Gastroesophageal sphincter (tissue), 4 donors: ENCODE measurements around the gene MAP3K20. TPM values are rescaled to one million over a fixed set of nuclear protein-coding genes. Genes with fewer than 3 reads are reported as not detected.

Experiments used
- ATAC-seq: fragments of 150-250 bp; one replicate; pipeline ENCODE4 v1.9.1; 2016; ENCODE audit warnings: mild to moderate bottlenecking, moderate library complexity
- H3K27ac ChIP-seq, 4 donors: fragments of 200-600 bp; sonication (generic) in 3 of 4; 1 replicate in 3 of 4; 2 replicates in 1 of 4; pipeline ENCODE4 v1.5.1; 2016 to 2019
- H3K27me3 ChIP-seq: fragments of 200-600 bp; sonication (generic); one replicate; pipeline ENCODE4 v1.5.1; 2019
- H3K36me3 ChIP-seq, 2 donors: fragments of 200-600 bp; sonication (generic); one replicate each; pipeline ENCODE4 v1.5.1; 2019; ENCODE audit warnings: control low read depth in 1 of 2
- H3K4me1 ChIP-seq, 3 donors: fragments of 200-600 bp; sonication (generic); 1 replicate in 2 of 3; 2 replicates in 1 of 3; pipeline ENCODE4 v1.5.1; 2016 to 2019; ENCODE audit warnings: control low read depth in 2 of 3
- H3K4me3 ChIP-seq, 2 donors: fragments of 200-600 bp; sonication (generic); one replicate each; pipeline ENCODE4 v1.5.1; 2019; ENCODE audit warnings: mild to moderate bottlenecking in 1 of 2, moderate library complexity in 1 of 2
- H3K9me3 ChIP-seq, 3 donors: fragments of 200-600 bp; sonication (generic); one replicate each; pipeline ENCODE4 v1.5.1; 2017 to 2019; ENCODE audit warnings: control low read depth in 2 of 3
- CTCF ChIP-seq, 4 experiments: fragments of 200-600 bp in 2 of 4; fragments of 450-650 bp in 2 of 4; sonication (generic) in 1 of 4; IDR thresholded peaks; one replicate each; pipeline ENCODE4 v1.5.1; 2017 to 2019; ENCODE audit warnings: antibody characterized with exemption in 4 of 4, mild to moderate bottlenecking in 2 of 4, moderate library complexity in 2 of 4
- EP300 ChIP-seq: sonication (generic); formaldehyde crosslinking; IDR thresholded peaks from one replicate; pipeline ENCODE4 v1.6.1; 2017; ENCODE audit warnings: antibody characterized with exemption, mild to moderate bottlenecking
- POLR2A ChIP-seq, 2 donors: fragments of 450-650 bp; IDR thresholded peaks; one replicate each; pipeline ENCODE4 v1.6.1; 2017; ENCODE audit warnings: antibody characterized with exemption in 2 of 2, mild to moderate bottlenecking in 2 of 2, moderate library complexity in 1 of 2
- POLR2AphosphoS5 ChIP-seq: sonication (generic); formaldehyde crosslinking; IDR thresholded peaks from one replicate; pipeline ENCODE4 v1.6.1; 2017; ENCODE audit warnings: antibody characterized with exemption
- WGBS, 2 donors: methylation state at CpG; one replicate each; pipeline ENCODE4 v1.1.5; 2018; ENCODE audit warnings: low coverage in 1 of 2; 5-methylcytosine and 5-hydroxymethylcytosine counted together
- total RNA-seq, 4 donors: library from RNA; depleted of rRNA; stranded (reverse); fragments of >200 nt; gene quantifications; one replicate each; pipeline ENCODE4 v1.1.0, GENCODE V29; 2016

The MAP3K20 gene
- total RNA-seq, 4 donors from 2014 or later = 318 to 496 (median 327) TPM

- peaks cover 23 to 86% (median 35%) of the 10 kb centered on the region in 3 donors for H3K4me1 ChIP-seq
- no peak for ATAC-seq
These were observed 121.0 kb downstream of the MAP3K20 start for GRCh38 chr2:173196638-173197037.

GRCh38 chr2:173198327-173198726 lies 122.7 kb downstream of the MAP3K20 start:
- Histone ChIP-seq H3K36me3 (peaks cover 0 to 16% of the 10 kb centered on the region in 2 donors), H3K27ac (peak overlapping the region in 3 of 4 donors; percentile 51 to 82 (median 56)), H3K4me1 (peaks cover 17 to 86% (median 31%) of the 10 kb centered on the region in 3 donors), H3K9me3 (no peaks in the 10 kb centered on the region), H3K27me3 (no peaks in the 10 kb centered on the region), H3K4me3 (no peak overlapping the region)
- ATAC-seq = no peak
- 93 to 94% methylated on average over 3 to 7 of the region's 7 CpGs for WGBS, 2 donors
- peak in 1 of 4 experiments; percentile 13 for TF ChIP-seq CTCF (IDR thresholded peaks at IDR 0.05)
- no peak for TF ChIP-seq POLR2AphosphoS5

More at GRCh38 chr2:173196638-173197037, 121.0 kb downstream of the MAP3K20 start:
- Histone ChIP-seq H3K27me3 (no peaks in the 10 kb centered on the region), H3K36me3 (peaks cover 0 to 16% of the 10 kb centered on the region in 2 donors), H3K27ac (peak overlapping the region; percentile 78 to 92 (median 81)), H3K4me3 (no peak overlapping the region), H3K9me3 (no peaks in the 10 kb centered on the region)
- WGBS, 2 donors = 81 to 82% methylated on average over 4 of the region's 4 CpGs
- TF ChIP-seq CTCF (IDR thresholded peaks at IDR 0.05) = no peak
- TF ChIP-seq EP300 = no peak
- no peak for TF ChIP-seq POLR2A (IDR thresholded peaks at IDR 0.05)
- TF ChIP-seq POLR2AphosphoS5 = no peak

- ATAC-seq = peak; percentile 59
These were observed 123.6 kb downstream of the MAP3K20 start for GRCh38 chr2:173199294-173199693.

GRCh38 chr2:173202570-173202969 lies 126.9 kb downstream of the MAP3K20 start:
- Histone ChIP-seq H3K9me3 (no peaks in the 10 kb centered on the region), H3K27me3 (no peaks in the 10 kb centered on the region), H3K4me3 (no peak overlapping the region), H3K4me1 (peaks cover 16 to 78% (median 36%) of the 10 kb centered on the region in 3 donors), H3K27ac (peak overlapping the region; percentile 74 to 82 (median 80)), H3K36me3 (peaks cover 0 to 16% of the 10 kb centered on the region in 2 donors)
- no peak for ATAC-seq
- TF ChIP-seq CTCF (IDR thresholded peaks at IDR 0.05) (no peak), POLR2AphosphoS5 (no peak), POLR2A (IDR thresholded peaks at IDR 0.05) (no peak), EP300 (no peak)
- 32 to 34% methylated on average over 2 of the region's 2 CpGs for WGBS, 2 donors

More at GRCh38 chr2:173199294-173199693, 123.6 kb downstream of the MAP3K20 start:
- H3K27me3 ChIP-seq = no peaks in the 10 kb centered on the region
- H3K27ac ChIP-seq = peak overlapping the region; percentile 50 to 82 (median 54)
- no peaks in the 10 kb centered on the region for H3K9me3 ChIP-seq
- 12 to 25% methylated on average over 1 of the region's 1 CpG for WGBS, 2 donors
- TF ChIP-seq CTCF (IDR thresholded peaks at IDR 0.05) (no peak), POLR2A (IDR thresholded peaks at IDR 0.05) (no peak), POLR2AphosphoS5 (peak; percentile 62)
- H3K4me3 ChIP-seq = no peak overlapping the region
- peaks cover 13 to 86% (median 26%) of the 10 kb centered on the region in 3 donors for H3K4me1 ChIP-seq
- peaks cover 0 to 16% of the 10 kb centered on the region in 2 donors for H3K36me3 ChIP-seq

- 25 to 38% methylated on average over 2 of the region's 2 CpGs for WGBS, 2 donors
- H3K27ac ChIP-seq = peak overlapping the region; percentile 79 to 87 (median 81)
- peaks cover 16 to 88% (median 36%) of the 10 kb centered on the region in 3 donors for H3K4me1 ChIP-seq
- H3K9me3 ChIP-seq = no peaks in the 10 kb centered on the region
- no peaks in the 10 kb centered on the region for H3K27me3 ChIP-seq
- no peak for ATAC-seq
- H3K36me3 ChIP-seq = no peaks in the 10 kb centered on the region
- H3K4me3 ChIP-seq = no peak overlapping the region
- TF ChIP-seq POLR2AphosphoS5 = no peak
- no peak for TF ChIP-seq CTCF (IDR thresholded peaks at IDR 0.05)
- no peak for TF ChIP-seq POLR2A (IDR thresholded peaks at IDR 0.05)
- TF ChIP-seq EP300 = no peak
These were observed 128.7 kb downstream of the MAP3K20 start for GRCh38 chr2:173204316-173204715.
